Esophagus muscularis mucosa (tissue), 3 donors: ENCODE measurements around the gene CYP2D6.
"Not testable (repeated sequence)": the region's sequence is repeated elsewhere in the genome, so short reads cannot be mapped to it uniquely, and the experiment has no call there.

Experiments
- POLR2A ChIP-seq: fragments of 450-650 bp; IDR thresholded peaks from one replicate; pipeline ENCODE4 v1.6.1; 2017; ENCODE audit warnings: antibody characterized with exemption, moderate library complexity, mild to moderate bottlenecking, low read depth
- POLR2AphosphoS5 ChIP-seq, 2 donors: sonication (generic); formaldehyde crosslinking; IDR thresholded peaks; one replicate each; pipeline ENCODE4 v1.6.1; 2017; ENCODE audit warnings: antibody characterized with exemption in 2 of 2
- TF ChIP-seq, protein P1 (sequence below), 3 experiments: fragments of 200-600 bp in 2 of 3; fragments of 450-650 bp in 1 of 3; sonication (generic) in 2 of 3; IDR thresholded peaks; one replicate each; pipeline ENCODE4 v1.5.1; 2017 to 2019; ENCODE audit warnings: antibody characterized with exemption in 3 of 3, mild to moderate bottlenecking in 2 of 3, moderate library complexity in 1 of 3

DNA sequence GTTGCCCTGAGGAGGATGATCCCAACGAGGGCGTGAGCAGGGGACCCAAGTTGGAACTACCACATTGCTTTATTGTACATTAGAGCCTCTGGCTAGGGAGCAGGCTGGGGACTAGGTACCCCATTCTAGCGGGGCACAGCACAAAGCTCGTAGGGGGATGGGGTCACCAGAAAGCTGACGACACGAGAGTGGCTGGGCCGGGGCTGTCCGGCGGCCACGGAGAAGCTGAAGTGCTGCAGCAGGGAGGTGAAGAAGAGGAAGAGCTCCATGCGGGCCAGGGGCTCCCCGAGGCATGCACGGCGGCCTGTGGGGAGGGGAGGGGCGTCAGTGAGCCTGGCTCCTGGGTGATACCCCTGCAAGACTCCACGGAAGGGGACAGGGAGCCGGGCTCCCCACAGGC is 9.5 kb upstream of the CYP2D6 start:
- TF ChIP-seq POLR2AphosphoS5 (IDR thresholded peaks at IDR 0.05); POLR2A: not testable (repeated sequence)
- TF ChIP-seq, protein P1, sequence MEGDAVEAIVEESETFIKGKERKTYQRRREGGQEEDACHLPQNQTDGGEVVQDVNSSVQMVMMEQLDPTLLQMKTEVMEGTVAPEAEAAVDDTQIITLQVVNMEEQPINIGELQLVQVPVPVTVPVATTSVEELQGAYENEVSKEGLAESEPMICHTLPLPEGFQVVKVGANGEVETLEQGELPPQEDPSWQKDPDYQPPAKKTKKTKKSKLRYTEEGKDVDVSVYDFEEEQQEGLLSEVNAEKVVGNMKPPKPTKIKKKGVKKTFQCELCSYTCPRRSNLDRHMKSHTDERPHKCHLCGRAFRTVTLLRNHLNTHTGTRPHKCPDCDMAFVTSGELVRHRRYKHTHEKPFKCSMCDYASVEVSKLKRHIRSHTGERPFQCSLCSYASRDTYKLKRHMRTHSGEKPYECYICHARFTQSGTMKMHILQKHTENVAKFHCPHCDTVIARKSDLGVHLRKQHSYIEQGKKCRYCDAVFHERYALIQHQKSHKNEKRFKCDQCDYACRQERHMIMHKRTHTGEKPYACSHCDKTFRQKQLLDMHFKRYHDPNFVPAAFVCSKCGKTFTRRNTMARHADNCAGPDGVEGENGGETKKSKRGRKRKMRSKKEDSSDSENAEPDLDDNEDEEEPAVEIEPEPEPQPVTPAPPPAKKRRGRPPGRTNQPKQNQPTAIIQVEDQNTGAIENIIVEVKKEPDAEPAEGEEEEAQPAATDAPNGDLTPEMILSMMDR (IDR thresholded peaks at IDR 0.05) = not testable (repeated sequence)
